Activated effector memory CD4-positive, alpha-beta T cell treated with anti-CD3 and anti-CD28 coated beads, Interleukin-2, amount 50 U/mL, for 16 hours (primary cell): ENCODE measurements around the gene PKIG.
"Not testable (repeated sequence)": the region's sequence is repeated elsewhere in the genome, so short reads cannot be mapped to it uniquely, and the experiment has no call there.

Source experiments
- DNase-seq: peaks from one replicate; pipeline ENCODE4 v3.0.0-alpha.2; 2020

Gene PKIG

DNA sequence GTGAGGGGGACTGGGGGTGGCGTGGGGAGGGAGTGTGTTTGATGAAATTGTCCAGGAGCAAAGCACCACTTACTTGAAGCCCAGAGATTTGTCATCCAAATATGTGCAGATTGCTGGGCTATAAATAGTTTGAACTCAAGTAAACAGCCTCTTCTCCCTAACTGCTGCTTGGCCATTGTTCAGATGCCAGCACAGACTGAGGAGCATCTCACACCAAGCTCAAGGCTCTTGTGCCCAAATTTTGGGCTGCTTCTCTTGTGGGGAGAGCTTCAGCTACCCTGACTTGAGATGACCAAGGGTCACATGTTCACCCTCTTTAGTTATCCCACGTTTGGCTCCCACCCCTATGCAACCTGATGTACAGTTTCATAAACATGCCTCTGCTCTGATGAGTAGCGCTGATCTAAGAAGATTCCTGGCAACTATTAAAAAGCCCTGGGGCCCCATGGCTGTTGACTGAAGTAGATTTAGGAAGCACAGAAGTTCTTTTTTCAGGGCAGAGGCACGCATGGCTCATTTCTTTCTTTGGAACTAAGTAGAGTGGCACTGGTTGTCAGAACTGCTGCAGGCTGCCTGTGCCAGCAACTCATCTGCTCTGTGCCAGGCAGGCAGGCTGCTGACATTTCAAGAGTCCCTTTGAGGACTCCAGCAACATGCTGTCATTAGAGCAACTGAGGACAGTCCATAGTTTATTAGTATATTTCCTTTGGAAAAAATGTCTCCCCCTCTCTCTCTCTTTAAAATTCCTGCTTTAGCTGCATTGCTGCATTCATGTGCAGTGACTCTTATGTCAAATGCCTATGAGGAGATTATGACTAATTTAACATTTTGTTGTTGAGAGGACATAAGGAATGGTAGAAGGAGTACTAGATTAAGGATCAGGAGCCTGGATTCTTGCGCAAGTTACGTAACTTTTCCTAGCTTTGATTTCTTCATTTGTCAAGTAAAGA is 9.6 kb upstream of the PKIG start:
- no peak for DNase-seq

DNA sequence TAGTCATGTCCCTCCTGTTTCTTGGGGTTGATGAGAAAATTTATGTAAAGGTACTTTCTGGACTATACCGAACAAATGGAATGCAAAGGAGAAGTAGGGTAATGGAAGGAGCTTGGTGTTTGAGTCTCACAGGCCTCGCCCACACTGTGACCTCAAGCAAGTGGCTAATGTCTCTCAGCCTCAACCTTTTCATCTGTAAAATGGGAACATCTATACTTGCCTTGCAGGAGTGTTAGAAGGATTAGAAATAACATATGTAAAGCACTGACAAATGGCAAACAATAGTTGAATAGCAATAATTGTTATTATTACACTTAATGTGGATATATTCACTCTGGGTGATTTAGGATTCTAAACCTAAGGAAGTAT is 8.9 kb upstream of the PKIG start:
- no peak for DNase-seq

DNA sequence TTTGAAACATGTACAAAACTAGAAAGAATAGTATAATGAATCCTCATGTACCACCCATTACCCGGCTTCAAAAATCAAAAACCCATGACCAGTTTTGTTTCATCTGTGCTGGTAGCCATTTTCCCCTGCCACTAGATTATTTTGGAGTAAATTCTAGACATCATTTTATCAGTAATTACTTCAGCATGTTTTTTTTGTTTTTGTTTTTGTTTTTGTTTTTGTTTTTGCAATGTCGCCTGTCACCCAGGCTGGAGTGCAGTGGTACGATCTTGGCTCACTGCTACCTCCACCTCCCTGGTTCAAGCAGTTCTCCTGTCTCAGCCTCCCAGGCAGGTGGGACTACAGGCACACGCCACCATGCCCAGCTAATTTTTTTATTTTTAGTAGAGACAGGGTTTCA is 8.0 kb upstream of the PKIG start:
- no peak for DNase-seq

DNA sequence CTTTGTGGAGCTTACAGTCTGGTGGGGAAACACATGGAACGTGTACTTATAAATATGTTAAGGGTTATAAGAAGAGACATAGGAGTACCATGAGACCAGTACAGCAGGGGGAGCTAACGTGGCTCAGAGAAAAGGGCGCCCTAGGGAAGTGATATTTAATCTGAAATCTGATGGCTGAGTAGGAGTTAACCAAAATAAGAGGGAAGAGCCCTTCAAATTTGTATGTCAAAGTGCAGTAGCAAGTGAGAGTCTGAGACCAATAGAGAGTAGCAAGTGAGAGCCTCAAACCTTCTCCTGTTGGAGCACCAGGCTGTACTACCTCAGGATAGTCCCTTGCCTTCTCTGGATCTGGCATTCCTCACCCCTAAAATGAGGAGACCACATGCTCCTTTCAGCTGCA is 6.1 kb upstream of the PKIG start:
- DNase-seq = no peak

DNA sequence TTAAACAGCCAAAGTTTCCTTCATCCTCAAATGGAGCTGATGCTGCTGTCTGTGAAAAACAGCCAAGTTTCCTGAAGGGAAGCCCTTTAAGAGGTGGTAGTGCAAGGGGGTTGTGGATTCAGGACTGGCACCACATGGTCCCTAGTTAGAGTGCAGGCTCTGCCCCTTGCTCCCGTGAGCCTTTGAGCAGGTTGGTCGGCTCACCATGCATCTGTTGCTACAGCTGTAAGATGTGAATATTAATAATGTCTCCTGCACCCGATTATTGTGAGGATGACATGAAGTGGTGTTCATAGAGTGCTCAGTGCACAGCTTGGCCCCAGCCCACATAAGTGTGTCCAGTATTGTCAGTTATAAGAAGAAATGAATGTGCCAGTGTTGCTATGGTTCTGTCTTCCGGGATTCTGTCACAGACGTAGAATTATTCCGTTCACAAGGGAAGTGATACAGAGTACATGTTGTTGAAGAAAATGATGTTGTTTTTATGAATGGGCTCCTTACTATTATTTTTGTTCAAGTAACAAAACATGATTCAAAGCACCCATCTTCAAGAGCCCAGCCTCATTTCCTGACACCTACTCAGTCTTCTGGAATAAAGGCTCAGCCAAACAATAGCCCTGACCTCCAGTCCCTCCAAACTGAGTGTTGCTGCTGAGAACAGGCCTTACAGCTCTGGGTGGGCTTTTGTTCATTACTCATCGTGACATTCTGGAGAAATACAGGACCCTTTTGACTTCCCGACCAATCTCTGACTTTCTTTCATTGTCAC is 2.9 kb upstream of the PKIG start:
- DNase-seq = no peak

DNA sequence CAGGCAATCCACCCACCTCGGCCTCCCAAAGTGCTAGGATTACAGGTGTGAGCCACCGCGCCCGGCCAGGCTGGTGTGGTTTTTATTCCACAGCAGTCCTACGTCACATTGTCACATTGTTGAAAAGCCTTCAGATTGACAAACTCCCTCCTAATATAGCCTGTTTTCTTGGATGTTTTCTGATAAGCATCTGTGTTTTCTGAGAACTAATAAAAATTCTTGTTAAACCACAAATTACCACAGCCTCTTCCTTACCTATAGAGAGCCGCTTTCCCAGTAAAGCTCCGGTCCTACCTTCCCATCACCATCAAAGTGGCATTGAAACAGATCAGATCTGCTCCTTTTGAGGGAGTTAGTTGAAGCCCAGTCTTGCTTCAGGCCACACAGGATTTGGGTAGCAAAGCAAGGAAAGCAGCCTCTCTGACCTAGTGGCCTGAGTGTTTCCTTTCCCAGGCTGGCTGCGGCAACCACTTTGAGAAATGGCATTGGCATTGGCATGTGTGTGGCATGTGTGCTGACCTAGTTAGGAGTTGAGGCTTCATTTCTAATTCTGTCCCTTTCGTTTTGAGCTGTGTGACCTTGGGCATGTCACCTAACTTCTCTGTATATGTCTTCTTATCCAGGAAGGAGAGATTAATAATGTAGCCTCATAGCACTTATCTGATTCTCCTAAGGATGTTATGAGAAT is 1.7 kb upstream of the PKIG start:
- no peak for DNase-seq

DNA sequence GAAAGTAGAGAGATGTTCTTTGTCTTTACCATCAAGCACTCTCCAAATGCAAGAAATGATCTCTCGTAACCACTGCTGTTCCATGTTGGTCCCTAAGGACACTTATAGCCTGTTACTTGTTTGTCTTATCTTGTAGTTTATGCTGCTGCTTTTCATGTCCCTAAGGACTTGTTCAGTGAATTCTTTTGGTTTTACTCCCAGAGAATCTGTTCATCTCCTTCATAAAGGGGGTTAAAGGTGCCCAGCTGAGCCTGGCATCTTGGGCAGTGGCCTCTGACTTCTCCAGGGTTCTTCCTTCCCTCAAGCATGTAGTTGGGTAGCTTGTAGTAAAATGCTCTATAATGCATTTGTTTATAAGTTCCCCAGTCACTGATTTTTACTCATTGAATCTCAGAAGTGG is 864 bp upstream of the PKIG start:
- DNase-seq = no peak

DNA sequence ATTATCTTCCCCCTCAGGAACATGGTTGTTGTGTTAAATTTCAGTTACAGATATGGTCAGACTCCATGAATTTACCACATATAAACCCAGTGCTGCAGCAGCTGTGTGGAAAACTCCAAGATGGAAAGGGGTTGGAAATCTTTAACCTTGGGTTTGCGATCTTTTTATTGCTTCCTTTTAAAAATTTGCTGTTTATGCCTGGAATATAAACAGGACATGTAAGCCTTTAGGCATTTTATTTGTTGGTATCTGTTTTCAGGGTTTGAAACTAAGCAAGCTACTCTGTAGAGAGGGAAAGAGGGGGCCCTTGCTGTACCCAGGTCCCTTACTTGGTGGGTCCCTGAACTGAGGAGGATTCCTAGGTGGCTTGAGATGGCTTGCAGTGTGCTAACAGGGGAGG is 778 bp downstream of the PKIG start:
- DNase-seq = no peak

DNA sequence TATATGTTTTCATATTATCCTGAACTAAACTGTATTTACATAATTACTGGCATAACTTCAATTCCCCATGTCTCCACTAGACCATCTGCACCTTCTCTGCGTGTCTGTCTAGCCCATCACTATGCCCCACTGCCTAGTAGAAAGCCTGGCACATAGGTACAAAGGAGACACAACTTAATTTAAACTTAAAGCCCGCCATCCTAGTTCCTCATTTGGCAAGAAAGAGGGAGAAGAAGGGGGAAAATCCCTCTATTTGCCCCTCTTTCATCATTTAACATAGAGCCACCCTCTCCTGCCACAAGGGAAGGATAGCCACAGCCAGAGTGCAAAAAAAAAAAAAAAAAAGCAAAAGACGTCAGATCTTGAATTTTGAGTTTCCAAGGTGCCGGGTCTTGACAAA is 1.8 kb downstream of the PKIG start:
- DNase-seq = no peak

DNA sequence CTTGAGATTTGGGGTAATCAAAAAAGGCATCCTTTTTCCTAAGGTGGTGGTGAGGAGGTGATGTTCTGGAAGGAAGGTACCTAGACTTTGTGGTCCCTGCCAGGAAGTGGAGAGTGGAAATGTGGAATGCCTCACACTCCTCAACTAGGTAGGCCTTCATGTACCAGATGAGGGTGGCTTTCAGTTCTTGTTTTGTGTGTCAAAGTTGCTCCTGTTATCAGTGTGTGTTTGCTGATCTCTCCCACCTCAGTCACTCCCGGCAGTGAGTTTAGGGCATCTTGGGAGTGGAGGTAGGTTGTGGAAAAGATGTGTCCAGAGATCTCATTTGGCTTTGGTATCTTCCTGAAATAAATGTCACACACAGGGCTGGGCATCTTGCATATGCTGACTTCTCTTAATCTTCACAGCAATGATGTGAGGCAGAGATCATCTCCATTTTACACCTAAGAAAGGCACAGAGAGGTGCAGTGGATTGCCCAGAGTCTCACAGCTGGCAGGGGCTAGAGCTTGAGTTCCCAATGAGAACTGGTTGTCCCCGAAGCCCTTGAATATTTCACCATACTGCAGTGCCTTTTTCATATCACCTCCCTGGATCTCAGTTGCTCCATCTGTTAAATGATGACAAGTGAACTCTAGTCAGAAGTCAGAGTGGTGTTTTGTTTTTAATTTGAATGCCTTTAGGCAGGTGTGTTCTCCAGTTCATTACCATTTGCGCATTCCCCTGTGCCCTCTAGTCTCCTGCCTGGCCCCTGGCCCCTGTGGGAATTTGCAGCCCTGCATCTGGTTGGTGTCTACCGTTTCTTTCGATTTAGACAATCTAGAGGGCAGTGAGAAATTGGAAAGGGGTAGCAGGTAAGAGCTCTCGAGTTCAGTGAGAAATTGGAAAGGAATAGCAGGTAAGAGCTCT is 2.9 kb downstream of the PKIG start:
- DNase-seq = no peak

DNA sequence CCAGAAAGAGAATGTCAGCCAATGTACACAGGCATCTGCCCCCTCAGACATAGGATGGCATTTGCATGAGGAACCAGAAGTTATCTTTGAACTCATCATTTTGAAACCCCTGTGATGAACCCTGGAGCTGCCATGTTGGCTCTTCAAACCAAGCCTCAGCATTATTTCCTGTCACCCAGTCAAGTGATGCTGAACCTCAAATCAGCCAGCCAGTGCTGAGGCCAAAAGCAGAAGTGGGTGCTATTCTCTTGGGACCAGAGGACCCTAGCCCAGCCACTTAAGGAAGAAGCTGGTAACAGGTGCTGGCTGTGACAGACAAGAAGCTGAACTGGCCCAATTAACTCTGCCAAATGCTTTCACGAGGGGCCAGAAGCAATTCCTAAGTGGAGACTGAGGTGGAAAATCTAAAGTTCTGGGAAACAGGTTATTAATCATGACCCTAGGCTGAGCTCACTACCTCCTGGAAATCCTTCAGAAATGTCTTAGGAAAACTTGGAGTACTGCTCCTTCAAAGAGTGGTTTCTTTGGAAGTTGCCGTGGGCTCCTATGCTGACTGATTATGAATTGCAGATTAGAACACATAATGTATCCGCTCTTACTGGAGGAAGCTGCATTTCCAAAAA is 4.0 kb downstream of the PKIG start:
- no peak for DNase-seq

DNA sequence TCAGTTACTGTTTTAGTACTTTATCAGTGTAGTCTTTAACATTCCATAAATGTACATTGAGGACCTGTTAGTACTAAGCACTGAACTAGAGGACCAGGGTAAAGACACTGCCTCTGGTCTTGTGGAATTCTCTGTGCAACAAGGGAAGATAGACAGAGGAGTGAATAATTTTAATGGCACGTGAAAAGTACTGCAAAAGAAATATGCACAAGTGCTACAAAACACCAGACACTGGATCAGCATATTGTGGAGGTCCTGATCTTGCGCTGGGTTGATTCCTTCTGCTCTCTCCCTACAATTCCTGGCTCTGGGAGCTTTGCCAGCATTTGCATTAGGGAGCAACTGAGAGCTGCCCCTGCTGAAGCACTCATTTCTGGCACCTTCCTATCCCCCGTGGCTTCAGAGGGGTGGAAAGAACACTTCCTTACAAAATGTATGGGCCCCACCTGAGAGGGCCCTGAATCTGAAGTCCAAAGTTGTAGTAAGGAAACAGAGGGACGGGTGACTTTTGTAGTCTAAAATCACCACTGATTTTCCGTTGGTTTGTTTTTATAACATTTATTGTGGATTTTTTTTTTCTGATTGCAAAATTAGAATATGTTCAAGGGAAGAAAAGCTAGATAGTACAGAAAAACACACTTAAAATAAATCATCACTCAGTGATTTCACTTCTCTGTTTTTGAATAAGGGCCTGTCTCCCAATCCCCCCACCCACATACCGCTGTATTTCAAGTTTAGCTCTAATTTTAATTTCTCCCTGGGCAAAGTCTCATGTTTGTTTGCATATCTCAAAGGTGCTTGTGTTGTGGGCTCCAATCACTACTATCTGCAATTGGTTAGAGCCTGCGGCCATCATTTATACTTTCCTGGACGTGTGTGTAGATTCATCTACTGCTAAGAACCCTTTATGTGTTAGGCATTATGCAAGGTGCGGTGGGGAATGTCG is 4.9 kb downstream of the PKIG start:
- no peak for DNase-seq

DNA sequence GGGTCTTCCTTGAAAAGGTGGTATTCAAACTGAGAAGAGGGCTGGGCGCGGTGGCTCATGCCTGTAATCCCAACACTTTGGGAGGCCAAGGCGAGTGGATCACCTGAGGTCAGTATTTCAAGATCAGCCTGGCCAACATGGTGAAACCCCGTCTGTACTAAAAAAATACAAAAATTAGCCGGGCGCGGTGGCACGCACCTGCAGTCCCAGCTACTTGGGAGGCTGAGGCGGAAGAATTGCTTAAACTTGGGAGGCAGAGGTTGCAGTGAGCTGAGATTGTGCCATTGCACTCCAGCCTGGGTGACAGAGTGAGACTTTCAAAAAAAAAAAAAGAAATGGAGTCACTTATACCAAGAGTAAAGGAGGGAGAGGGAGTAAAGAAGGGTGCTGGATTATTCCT is 5.9 kb downstream of the PKIG start:
- not testable (repeated sequence) for DNase-seq

DNA sequence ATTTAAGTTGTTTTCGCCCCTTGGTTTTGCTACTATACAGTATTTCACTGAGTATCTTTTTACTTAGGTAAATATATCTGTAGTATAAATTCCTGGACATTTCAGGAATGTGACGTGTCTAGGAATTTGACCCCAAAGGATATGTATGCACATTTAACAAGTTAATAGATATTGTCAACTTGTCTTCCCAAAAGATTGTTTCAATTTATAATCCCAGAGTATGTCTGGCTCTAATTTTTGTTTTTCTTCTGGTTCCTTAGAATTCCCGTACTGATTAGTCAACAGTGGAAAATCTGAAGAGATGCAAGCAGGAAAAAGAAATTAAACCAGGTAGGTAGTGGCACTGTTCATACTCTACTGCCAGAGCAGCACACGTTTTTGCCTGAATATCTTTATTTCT is 7.2 kb downstream of the PKIG start:
- DNase-seq = no peak

DNA sequence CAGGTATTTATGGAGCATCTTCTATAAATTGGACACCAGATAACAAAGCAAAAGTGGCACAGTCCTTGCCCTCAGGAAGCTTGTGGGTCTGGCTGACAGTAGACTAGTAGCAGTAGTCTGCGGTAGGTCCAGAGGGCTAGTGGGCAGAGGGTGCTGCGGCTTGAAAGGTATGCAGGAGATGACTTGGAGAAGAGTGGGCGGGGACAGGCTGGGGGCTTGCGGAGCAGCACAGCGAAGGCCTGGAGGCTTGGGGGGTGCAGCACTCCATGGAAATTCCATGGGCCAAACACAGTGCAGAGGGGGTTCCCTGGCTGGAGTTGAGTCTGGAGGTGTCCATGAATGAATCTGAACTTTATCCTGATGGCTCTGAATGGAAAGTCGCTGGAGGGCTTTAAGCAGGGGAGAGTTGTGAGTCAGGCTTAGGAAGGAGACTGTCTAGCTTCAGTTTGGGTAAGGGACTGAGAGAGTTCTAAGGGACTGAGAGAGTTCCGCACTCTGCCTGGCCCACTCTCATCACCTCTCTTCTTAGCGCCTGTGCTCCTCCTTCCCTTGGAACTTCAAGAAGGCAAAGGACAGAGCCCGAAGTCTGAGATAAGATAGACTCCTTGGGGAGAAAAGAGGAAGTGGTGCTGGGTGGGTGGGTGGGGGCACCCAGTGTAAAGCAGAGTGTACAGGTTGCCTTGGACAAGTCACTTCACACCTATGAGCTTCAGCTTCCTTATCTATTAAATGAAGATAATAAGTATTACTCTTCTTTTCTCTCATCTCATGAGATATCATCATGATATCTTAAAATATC is 8.8 kb downstream of the PKIG start:
- no peak for DNase-seq

DNA sequence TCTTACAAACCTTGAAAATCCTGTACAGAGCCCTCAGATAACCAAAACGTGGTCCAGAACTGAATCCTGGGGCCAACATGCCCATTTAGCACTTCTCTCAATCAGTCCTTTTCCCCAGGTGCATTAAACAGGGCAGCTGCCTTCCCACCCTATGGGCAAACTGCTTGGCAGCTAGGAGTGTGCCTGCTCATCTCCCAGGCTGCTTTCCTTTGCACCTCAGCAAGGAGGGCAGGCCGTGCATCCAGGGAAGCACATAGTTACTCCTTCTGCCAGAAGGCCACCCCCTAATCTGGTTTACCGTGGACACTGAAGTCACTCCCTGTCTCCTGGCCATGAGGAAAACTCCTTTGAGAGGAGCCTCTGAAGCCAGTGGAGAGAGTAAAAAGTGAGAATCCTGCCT is 10.0 kb downstream of the PKIG start:
- DNase-seq = no peak

DNA sequence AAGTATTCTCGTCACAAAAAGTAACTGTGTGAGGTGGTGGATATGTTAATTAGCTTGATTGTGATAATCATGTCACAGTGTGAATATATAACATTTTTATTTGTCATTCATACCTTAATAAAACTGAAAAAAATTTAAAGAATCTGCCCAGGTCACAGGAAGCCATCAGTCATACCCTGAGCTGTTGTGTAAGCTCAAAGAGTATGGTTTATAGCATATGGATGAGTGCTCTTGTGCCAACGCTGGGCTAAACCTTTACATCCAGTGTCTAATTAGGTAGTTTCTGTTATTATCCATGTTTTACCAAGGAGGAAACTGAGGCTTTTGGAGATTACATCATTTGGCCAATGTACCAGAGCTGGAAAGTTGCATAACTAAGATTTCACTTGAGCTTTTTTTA is 11.4 kb downstream of the PKIG start:
- DNase-seq = no peak

DNA sequence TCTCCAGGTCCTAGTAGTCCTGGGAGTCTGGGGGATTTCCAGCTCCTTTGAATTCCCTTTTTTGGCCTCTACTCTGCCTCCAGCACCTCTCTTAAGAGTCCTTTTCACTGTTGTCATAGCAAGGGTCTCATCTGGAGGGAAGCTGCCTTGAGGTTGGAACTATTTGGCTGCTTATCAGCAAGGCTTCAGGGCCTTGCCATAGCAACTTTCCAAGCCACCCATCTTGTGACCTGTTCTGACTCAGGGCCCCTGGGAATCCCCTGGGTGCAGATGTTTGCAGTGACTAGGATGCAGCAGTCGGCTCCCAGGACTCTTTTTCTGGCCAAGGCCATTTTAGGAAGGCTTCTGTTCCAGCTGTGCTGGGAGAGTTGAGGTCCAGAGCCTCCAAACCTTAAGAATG is 12.4 kb downstream of the PKIG start:
- no peak for DNase-seq

DNA sequence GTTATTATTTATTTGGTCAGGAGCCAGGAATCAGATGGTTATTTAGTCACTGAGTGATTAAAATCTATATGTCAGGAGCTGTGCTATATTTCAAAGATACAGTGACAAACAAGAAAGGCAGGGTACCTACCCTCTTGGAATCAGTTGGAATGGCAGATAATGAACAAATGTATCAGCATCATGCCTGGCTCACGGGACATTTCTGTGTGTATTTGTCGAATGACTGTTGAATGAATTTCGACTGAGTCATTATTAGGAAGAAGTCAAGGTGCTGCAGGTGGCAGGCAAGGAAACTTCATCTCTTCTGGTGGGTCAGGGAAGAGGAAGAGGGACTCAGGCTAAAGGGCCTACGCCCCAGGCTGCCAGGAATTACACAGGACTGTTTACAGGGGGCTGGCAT is 13.6 kb downstream of the PKIG start:
- DNase-seq = no peak

DNA sequence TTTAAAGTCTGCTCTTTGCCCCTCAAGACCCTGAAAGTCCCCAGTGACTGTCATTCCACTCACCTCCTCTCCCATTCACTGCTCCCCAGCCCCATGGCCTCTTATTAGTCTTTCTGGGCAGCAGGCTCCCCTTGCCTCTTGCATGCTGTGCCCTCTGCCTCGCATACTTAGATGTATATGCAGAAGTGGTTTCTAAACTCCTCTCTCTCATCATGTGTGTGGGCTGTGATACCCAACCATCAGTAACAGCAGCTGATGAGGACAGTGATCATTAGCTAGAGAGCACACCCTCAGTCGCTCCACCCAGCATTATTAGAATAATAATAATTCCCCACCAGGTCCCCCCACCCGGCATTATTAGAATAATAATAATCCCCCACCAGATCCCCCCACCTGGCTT is 14.5 kb downstream of the PKIG start:
- DNase-seq = no peak
